IMR-90 (cell line): Measurements from ENCODE around the gene LHPP. TPM values are rescaled to one million over a fixed set of nuclear protein-coding genes. Genes with fewer than 3 reads are reported as not detected.

Experiments used
- ATAC-seq: fragments of 200-7000 bp; cut with Tn5 transposase; 2 replicates; pipeline ENCODE4 v1.9.1; 2020; ENCODE audit warnings: low read depth, mild to moderate bottlenecking, moderate library complexity
- BruUV-seq: library from RNA; stranded (reverse); fragments of 400-500 nt; replicated peaks from 2 replicates; lab custom pipeline; 2021; lab: Mats Ljungman, UMichigan
- CTCF ChIA-PET: fragments of 300-600 bp; formaldehyde crosslinking; extraction: SDS; loops from one replicate; lab custom pipeline; 2021; ENCODE audit warnings: antibody characterized with exemption; lab: Yijun Ruan, JAX
- POLR2A ChIA-PET: fragments of 300-600 bp; sonication (Branson Sonifier 250); formaldehyde crosslinking; loops from one replicate; lab custom pipeline; 2022; ENCODE audit warnings: antibody characterized with exemption; ENCODE audit not compliant: unreplicated experiment; lab: Charles Lee
- DNase-seq: peaks from one replicate; pipeline ENCODE4 v3.0.0; 2013
- H2AFZ ChIP-seq: replicated peaks from 2 replicates; pipeline ENCODE3; 2013; ENCODE audit warnings: low read length, mild to moderate bottlenecking; ENCODE audit not compliant: poor library complexity
- H2AK5ac ChIP-seq: 2 replicates; pipeline ENCODE4 v1.6.1; 2013; ENCODE audit warnings: low read depth, low read length, inconsistent platforms
- H2AK9ac ChIP-seq: replicated peaks from 2 replicates; pipeline ENCODE3; 2013; ENCODE audit warnings: mild to moderate bottlenecking, low read depth, low read length, moderate library complexity; ENCODE audit not compliant: poor library complexity
- H2BK120ac ChIP-seq: 2 replicates; pipeline ENCODE4 v1.6.1; 2013; ENCODE audit warnings: low read depth, low read length, inconsistent platforms
- H2BK15ac ChIP-seq: 3 replicates; pipeline ENCODE4 v1.6.1; 2013; ENCODE audit warnings: low read depth, low read length, inconsistent platforms
- H2BK20ac ChIP-seq: 2 replicates; pipeline ENCODE4 v1.6.1; 2013; ENCODE audit warnings: low read depth, mild to moderate bottlenecking, inconsistent platforms, low read length, moderate library complexity
- H2BK5ac ChIP-seq: 2 replicates; pipeline ENCODE4 v1.6.1; 2013; ENCODE audit warnings: mild to moderate bottlenecking, low read depth, low read length, inconsistent platforms; ENCODE audit not compliant: poor library complexity, severe bottlenecking
- H3K14ac ChIP-seq: replicated peaks from 2 replicates; pipeline ENCODE4 v1.6.1; 2013; ENCODE audit warnings: low read depth, low read length, inconsistent platforms
- H3K18ac ChIP-seq: 2 replicates; pipeline ENCODE4 v1.6.1; 2013; ENCODE audit warnings: low read depth, low read length, control low read depth
- H3K23ac ChIP-seq: 2 replicates; pipeline ENCODE4 v1.6.1; 2013; ENCODE audit warnings: low read depth, low read length, inconsistent platforms
- H3K27ac ChIP-seq: 2 replicates; pipeline ENCODE4 v1.5.1; 2013; ENCODE audit warnings: mild to moderate bottlenecking, control low read depth, low read length; ENCODE audit not compliant: insufficient read depth
- H3K27me3 ChIP-seq: 2 replicates; pipeline ENCODE4 v1.6.1; 2013; ENCODE audit warnings: low read length; ENCODE audit not compliant: control insufficient read depth, insufficient read depth
- H3K36me3 ChIP-seq: 2 replicates; pipeline ENCODE4 v1.6.1; 2013; ENCODE audit warnings: low read length, mixed read lengths; ENCODE audit not compliant: control insufficient read depth, insufficient read depth
- H3K4ac ChIP-seq: 2 replicates; pipeline ENCODE4 v1.6.1; 2013; ENCODE audit warnings: low read depth, low read length, inconsistent platforms
- H3K4me1 ChIP-seq: 2 replicates; pipeline ENCODE4 v1.6.1; 2013; ENCODE audit warnings: low read length, mixed read lengths; ENCODE audit not compliant: control insufficient read depth, insufficient read depth
- H3K4me2 ChIP-seq: 2 replicates; pipeline ENCODE4 v1.6.1; 2013; ENCODE audit warnings: low read depth, mild to moderate bottlenecking, control low read depth, low read length, moderate library complexity
- H3K4me3 ChIP-seq: 2 replicates; pipeline ENCODE4 v1.5.1; 2013; ENCODE audit warnings: low read depth, mild to moderate bottlenecking, control low read depth, low read length, moderate library complexity; ENCODE audit not compliant: insufficient read depth
- H3K56ac ChIP-seq: 2 replicates; pipeline ENCODE4 v1.6.1; 2013; ENCODE audit warnings: low read length, inconsistent platforms; ENCODE audit not compliant: insufficient read depth; ENCODE audit errors: extremely low read depth
- H3K79me1 ChIP-seq, 2 experiments: 2 replicates each; pipeline ENCODE4 v1.6.1; 2013; ENCODE audit warnings: low read length in 2 of 2, inconsistent platforms in 1 of 2, low read depth in 1 of 2
- H3K9ac ChIP-seq: 2 replicates; pipeline ENCODE4 v1.6.1; 2013; ENCODE audit warnings: low read depth, low read length, control low read depth
- H3K9me1 ChIP-seq: 2 replicates; pipeline ENCODE4 v1.6.1; 2013; ENCODE audit warnings: low read length, inconsistent platforms; ENCODE audit not compliant: insufficient read depth
- H3K9me3 ChIP-seq: 2 replicates; pipeline ENCODE4 v1.6.1; 2013; ENCODE audit warnings: low read length; ENCODE audit not compliant: control insufficient read depth, insufficient read depth
- H4K20me1 ChIP-seq: 2 replicates; pipeline ENCODE4 v1.6.1; 2013; ENCODE audit warnings: low read length, inconsistent platforms; ENCODE audit not compliant: insufficient read depth
- H4K5ac ChIP-seq: 2 replicates; pipeline ENCODE4 v1.6.1; 2013; ENCODE audit warnings: mild to moderate bottlenecking, low read depth, low read length, control low read depth
- H4K8ac ChIP-seq, 2 experiments: 2 replicates each; pipeline ENCODE4 v1.6.1; 2013; ENCODE audit warnings: low read depth in 2 of 2, low read length in 2 of 2, control low read depth in 1 of 2, inconsistent platforms in 1 of 2
- H4K91ac ChIP-seq: 2 replicates; pipeline ENCODE4 v1.6.1; 2013; ENCODE audit warnings: low read depth, low read length, inconsistent platforms; ENCODE audit not compliant: insufficient read depth
- CEBPB ChIP-seq: IDR thresholded peaks from 2 replicates; pipeline ENCODE4 v1.6.1; 2012; ENCODE audit warnings: low read depth, low read length, improper control_type of control experiment
- RAD21 ChIP-seq: IDR thresholded peaks from 2 replicates; pipeline ENCODE4 v1.6.1; 2012; ENCODE audit warnings: low read length, improper control_type of control experiment
- RCOR1 ChIP-seq: IDR thresholded peaks from 2 replicates; pipeline ENCODE4 v1.6.1; 2012; ENCODE audit warnings: mild to moderate bottlenecking, low read length, improper control_type of control experiment; ENCODE audit not compliant: insufficient replicate concordance
- RFX5 ChIP-seq: IDR thresholded peaks from 2 replicates; pipeline ENCODE4 v1.8.0; 2012; ENCODE audit warnings: low read depth, mild to moderate bottlenecking, low read length, moderate library complexity
- SMC3 ChIP-seq: fragments of 150-350 bp; IDR thresholded peaks from 2 replicates; pipeline ENCODE4 v1.6.1; 2016; ENCODE audit warnings: low read depth, mild to moderate bottlenecking, antibody characterized with exemption, low read length, moderate library complexity
- WGBS, 2 experiments: methylation state at CpG; one replicate each; pipeline versions ENCODE4 v1.1.5 to v1.1.7; 2013; ENCODE audit warnings: missing lambda C conversion rate in 2 of 2; ENCODE audit not compliant: insufficient read length in 1 of 2; ENCODE audit errors: extremely low coverage in 2 of 2; 5-methylcytosine and 5-hydroxymethylcytosine counted together
- dilution Hi-C: fragments of 300-500 bp; cut with HindIII; formaldehyde crosslinking; loops from one replicate; pipeline ENCODE4 v1.14.3; 2018; ENCODE audit warnings: low sequenced_read_pairs; ENCODE audit not compliant: unreplicated experiment
- in situ Hi-C: fragments of 300-500 bp; cut with MboI; formaldehyde crosslinking; loops from 3 replicates; pipeline ENCODE4 v1.14.3; 2019; ENCODE audit warnings: low sequenced_read_pairs, inconsistent platforms, mixed read lengths
- intact Hi-C: fragments of 100-400 bp; cut with micrococcal nuclease; formaldehyde crosslinking; loops from 2 replicates; pipeline ENCODE4 v1.10.0; 2022
- polyA plus RNA-seq, 3 experiments: library from polyadenylated mRNA; depleted of rRNA; stranded (reverse); fragments of >200 nt; gene quantifications; 2 replicates each; pipeline ENCODE4 v1.2.3, GENCODE V29; 2012; ENCODE audit warnings: low replicate concordance in 1 of 3
- total RNA-seq: library from RNA; depleted of rRNA; stranded (reverse); fragments of >200 nt; gene quantifications from 2 replicates; pipeline ENCODE4 v1.2.3, GENCODE V29; 2012
- TF ChIP-seq, protein P1 (sequence below): fragments of 150-350 bp; IDR thresholded peaks from 2 replicates; pipeline ENCODE4 v1.6.1; 2016; ENCODE audit warnings: low read depth, mild to moderate bottlenecking, low read length, moderate library complexity, borderline replicate concordance

LHPP gene
- total and polyA plus RNA-seq, 2 of the 4 experiments (the other 2 are of a cell fraction): 2.7 to 8.3 TPM

DNA sequence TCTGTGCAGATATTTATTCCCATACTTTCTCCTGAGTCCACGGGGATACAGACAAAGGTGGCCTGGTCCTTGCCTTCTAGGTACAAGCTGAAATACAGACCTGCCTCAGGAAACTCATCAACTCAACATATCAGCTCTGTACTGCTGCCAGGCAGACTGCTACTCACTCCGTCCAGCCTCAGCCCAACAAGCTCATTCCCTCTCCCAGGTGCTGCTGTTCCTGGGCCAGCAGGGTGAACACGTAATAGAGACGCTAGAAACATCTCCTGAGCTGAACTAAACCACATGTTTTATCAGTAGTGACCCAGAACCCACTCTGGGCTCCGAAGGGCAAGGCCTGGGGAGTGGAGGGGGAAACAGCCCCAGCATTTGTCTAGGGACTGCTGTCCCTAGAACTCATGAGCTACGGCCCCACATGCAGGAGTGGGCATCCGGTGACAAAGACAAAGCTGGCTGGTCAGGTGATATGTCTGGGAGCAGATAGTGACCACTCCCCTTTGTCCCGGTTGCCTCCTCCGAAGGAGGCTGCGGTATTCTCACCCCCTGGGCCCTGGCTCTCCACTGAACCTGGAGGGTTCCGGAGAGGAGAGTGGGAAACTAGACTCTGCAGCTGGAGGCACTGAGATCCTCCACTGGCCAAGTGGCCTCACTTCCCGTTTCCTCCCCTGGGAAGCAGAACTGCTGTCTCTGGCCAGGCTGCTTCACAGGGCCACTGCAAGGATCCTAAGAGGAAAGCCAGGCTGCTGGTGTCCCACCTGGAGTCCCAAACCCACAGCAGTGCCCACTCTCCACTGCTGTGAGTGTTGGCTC lies 166.4 kb downstream of the LHPP start (continued):
- TF ChIP-seq RCOR1: no peak

DNA sequence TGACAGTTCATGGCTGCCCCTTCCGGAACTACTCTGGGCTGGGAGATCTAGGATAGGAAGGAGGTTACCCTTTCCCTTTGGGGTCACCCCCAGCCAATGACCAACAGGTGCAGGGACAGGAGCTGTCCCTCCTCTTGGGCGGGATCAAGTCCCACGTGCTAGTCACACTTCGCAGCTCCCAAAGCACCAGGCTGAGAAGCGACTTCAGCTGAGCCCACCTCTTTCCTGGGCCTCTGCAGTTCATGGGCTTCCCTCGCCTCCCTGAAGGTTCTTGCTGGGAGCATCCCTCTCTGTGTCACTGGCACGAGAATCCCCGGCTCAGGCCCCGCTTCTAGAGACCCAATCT lies 167.0 kb downstream of the LHPP start:
- Histone ChIP-seq H3K9me1 (no peaks in the 10 kb centered on the region; the same call in 1 of the 2 replicates), H3K4me3 (no peak overlapping the region), H3K14ac (no peak overlapping the region), H3K79me1 (0 out of 4 replicates have a peak, but pooled peaks cover 0 to 3% of the 10 kb centered on the region in 2 experiments), H3K56ac (no peak overlapping the region), H2AK5ac (no peak overlapping the region), H4K91ac (no peak overlapping the region), H2BK20ac (no peak overlapping the region), H3K18ac (no peak overlapping the region), H3K9ac (no peak overlapping the region), H2BK15ac (no peak overlapping the region), H3K4me2 (no peak overlapping the region), H2BK120ac (no peak overlapping the region), H3K27ac (no peak overlapping the region), H3K4ac (no peak overlapping the region), H3K36me3 (no peaks in the 10 kb centered on the region), H3K4me1 (no peaks in the 10 kb centered on the region; the same call in 1 of the 2 replicates), H3K27me3 (no peaks in the 10 kb centered on the region), H4K8ac (no peak overlapping the region), H2AFZ (no peak overlapping the region), H2AK9ac (no peak overlapping the region), H3K9me3 (no peaks in the 10 kb centered on the region), H4K20me1 (peaks cover 3% of the 10 kb centered on the region), H2BK5ac (no peak overlapping the region), H3K23ac (no peak overlapping the region), H4K5ac (no peak overlapping the region)
- ATAC-seq (no peak), DNase-seq (no peak)
- ChIA-PET POLR2A (no interaction called here), CTCF (no interaction called here)
- in situ Hi-C loops: no loop called here
- TF ChIP-seq, protein P1, sequence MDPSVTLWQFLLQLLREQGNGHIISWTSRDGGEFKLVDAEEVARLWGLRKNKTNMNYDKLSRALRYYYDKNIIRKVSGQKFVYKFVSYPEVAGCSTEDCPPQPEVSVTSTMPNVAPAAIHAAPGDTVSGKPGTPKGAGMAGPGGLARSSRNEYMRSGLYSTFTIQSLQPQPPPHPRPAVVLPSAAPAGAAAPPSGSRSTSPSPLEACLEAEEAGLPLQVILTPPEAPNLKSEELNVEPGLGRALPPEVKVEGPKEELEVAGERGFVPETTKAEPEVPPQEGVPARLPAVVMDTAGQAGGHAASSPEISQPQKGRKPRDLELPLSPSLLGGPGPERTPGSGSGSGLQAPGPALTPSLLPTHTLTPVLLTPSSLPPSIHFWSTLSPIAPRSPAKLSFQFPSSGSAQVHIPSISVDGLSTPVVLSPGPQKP: no peak
- TF ChIP-seq RCOR1: no peak
- TF ChIP-seq RFX5: no peak
- TF ChIP-seq SMC3: no peak
- TF ChIP-seq RAD21: no peak
- no peak for TF ChIP-seq CEBPB
- intact Hi-C loops: no loop called here
- 100% methylated on average over 2 of the region's 9 CpGs; no CpG with 5 or more reads in 1 of the 2 experiments for WGBS, 2 experiments
- no TSS peak for BruUV-seq
- dilution Hi-C loops: no loop called here
